Thoracic aorta (tissue), 2 donors: ENCODE data around the gene GPR108. TPM values are rescaled to one million over a fixed set of nuclear protein-coding genes. Genes with fewer than 3 reads are reported as not detected.
A peak's percentile ranks its signal among the peaks of the same experiment; 100 is the strongest.
"Not testable (repeated sequence)": the region's sequence is repeated elsewhere in the genome, so short reads cannot be mapped to it uniquely, and the experiment has no call there.

Experiments
- ATAC-seq: fragments of 150-250 bp; one replicate; pipeline ENCODE4 v1.8.0; 2017; ENCODE audit warnings: low read depth; ENCODE audit not compliant: insufficient number of reproducible peaks, low FRiP score
- DNase-seq: peaks from one replicate; pipeline ENCODE4 v3.0.0-alpha.2; 2020; ENCODE audit warnings: low spot score
- H3K27ac ChIP-seq, 2 donors: fragments of 200-600 bp; sonication (generic); 1 replicate in 1 of 2; 2 replicates in 1 of 2; pipeline ENCODE4 v1.5.1; 2016; ENCODE audit warnings: mild to moderate bottlenecking in 2 of 2, moderate library complexity in 2 of 2
- H3K27me3 ChIP-seq: fragments of 200-600 bp; sonication (generic); replicated peaks from 2 replicates; pipeline ENCODE4 v1.6.0; 2016; ENCODE audit warnings: mild to moderate bottlenecking; ENCODE audit not compliant: insufficient read depth
- H3K36me3 ChIP-seq: fragments of 200-600 bp; sonication (generic); one replicate; pipeline ENCODE4 v1.5.1; 2016
- H3K4me1 ChIP-seq, 2 donors: fragments of 200-600 bp; sonication (generic); 1 replicate in 1 of 2; 2 replicates in 1 of 2; pipeline versions ENCODE4 v1.5.1 to v1.6.0; 2016; ENCODE audit warnings: low read depth in 2 of 2, mild to moderate bottlenecking in 1 of 2; ENCODE audit not compliant: control insufficient read depth in 1 of 2
- H3K4me3 ChIP-seq: fragments of 200-600 bp; sonication (generic); 2 replicates; pipeline ENCODE4 v1.5.1; 2016; ENCODE audit warnings: mild to moderate bottlenecking
- H3K9me3 ChIP-seq: fragments of 200-600 bp; sonication (generic); 2 replicates; pipeline ENCODE4 v1.5.1; 2016
- CTCF ChIP-seq: fragments of 200-600 bp; sonication (generic); IDR thresholded peaks from one replicate; pipeline ENCODE4 v1.5.1; 2019; ENCODE audit warnings: antibody characterized with exemption
- total RNA-seq, 2 donors: library from RNA; depleted of rRNA; stranded (reverse); fragments of >200 nt; gene quantifications; one replicate each; pipeline versions ENCODE4 v1.1.0 to v1.2.3, GENCODE V29; 2016

The GPR108 gene
- total RNA-seq, 2 donors from 2014 or later: 32.2 to 84.2 TPM

DNA sequence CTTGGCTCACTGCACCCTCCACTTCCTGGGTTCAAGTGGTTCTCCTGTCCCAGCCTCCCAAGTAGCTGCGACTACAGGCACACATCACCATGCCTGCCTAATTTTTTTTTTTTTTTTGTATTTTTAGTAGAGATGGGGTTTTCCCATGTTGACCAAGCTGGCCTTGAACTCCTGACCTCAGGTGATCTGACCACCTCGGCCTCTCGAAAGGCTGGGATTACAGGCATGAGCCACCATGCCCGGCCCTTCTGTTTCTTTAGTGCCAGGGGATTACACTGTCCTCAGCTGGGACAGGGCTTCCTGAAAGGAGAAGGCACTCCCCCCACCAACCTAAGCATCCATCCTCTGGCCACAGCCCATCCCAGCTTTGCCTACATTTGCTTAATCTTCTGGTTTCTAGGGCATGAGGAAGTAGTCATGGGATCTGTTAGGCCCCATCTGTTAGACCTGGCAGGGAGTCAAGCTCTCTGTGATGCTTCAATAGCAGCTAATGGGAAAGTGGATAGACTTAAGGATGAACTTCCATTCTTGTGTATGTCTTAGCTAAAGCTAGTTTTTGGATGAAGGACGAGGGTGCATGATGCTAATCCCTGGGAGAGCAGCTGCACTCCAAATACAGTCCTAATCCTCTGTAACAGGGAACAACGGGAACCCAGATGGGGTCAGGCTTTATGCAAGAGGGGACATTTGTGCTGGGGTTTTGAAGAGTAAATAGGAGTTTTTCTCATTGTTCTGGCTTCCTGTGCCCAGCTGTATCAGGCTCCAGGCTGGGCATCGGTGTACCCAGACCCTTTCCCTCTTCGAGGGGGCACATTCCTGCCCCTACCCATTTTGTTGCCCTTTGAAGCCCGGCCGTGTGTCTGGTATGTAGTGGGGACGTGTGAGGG is 37.7 kb upstream of the GPR108 start:
- Histone ChIP-seq H3K27ac (no peak overlapping the region), H3K27me3 (no peaks in the 10 kb centered on the region), H3K9me3 (no peaks in the 10 kb centered on the region), H3K36me3 (no peaks in the 10 kb centered on the region), H3K4me3 (no peak overlapping the region), H3K4me1 (no peaks in the 10 kb centered on the region)
- DNase-seq: no peak
- no peak for ATAC-seq
- no peak for TF ChIP-seq CTCF

GRCh38 chr19:6773323-6773931 is 36.0 kb upstream of the GPR108 start:
- no peaks in the 10 kb centered on the region for H3K9me3 ChIP-seq
- DNase-seq (no peak), ATAC-seq (no peak)
- H3K36me3 ChIP-seq: no peaks in the 10 kb centered on the region
- no peaks in the 10 kb centered on the region for H3K4me1 ChIP-seq
- H3K27me3 ChIP-seq: no peaks in the 10 kb centered on the region
- H3K4me3 ChIP-seq: peak overlapping the region; percentile 64
- no peak overlapping the region for H3K27ac ChIP-seq
- TF ChIP-seq CTCF: no peak

- ATAC-seq: no peak
- no peaks in the 10 kb centered on the region for H3K4me1 ChIP-seq
- no peaks in the 10 kb centered on the region for H3K9me3 ChIP-seq
- H3K4me3 ChIP-seq: peak overlapping the region; percentile 64
- no peak for TF ChIP-seq CTCF
- no peak for DNase-seq
- H3K27ac ChIP-seq: no peak overlapping the region
- no peaks in the 10 kb centered on the region for H3K27me3 ChIP-seq
- no peaks in the 10 kb centered on the region for H3K36me3 ChIP-seq
Measured at GRCh38 chr19:6772866-6773322, 35.5 kb upstream of the GPR108 start.

GRCh38 chr19:6772028-6772865 is 34.9 kb upstream of the GPR108 start, which contains the start of gene VAV1:
VAV1 (plus strand) TSS chr19:6772708; CDS start chr19:6772808, 100 bp downstream.
- peak within 1 kb of the TSS; percentile 64 for H3K4me3 ChIP-seq
- no peak for TF ChIP-seq CTCF

GRCh38 chr19:6771648-6772027 is 34.3 kb upstream of the GPR108 start:
- H3K4me1 ChIP-seq, H3K27ac ChIP-seq, H3K36me3 ChIP-seq, H3K4me3 ChIP-seq, H3K9me3 ChIP-seq, DNase-seq, H3K27me3 ChIP-seq, ATAC-seq: not testable (repeated sequence)

More at GRCh38 chr19:6772028-6772865, 34.9 kb upstream of the GPR108 start, which contains the start of gene VAV1:
- H3K27me3 ChIP-seq: no peaks in the 10 kb centered on the region
- no peak within 1 kb of the TSS for H3K27ac ChIP-seq
- H3K36me3 ChIP-seq: no peaks in the 10 kb centered on the region
- ATAC-seq (no peak), DNase-seq (no peak)
- H3K4me1 ChIP-seq: peaks cover 2 to 5% of the 10 kb centered on the region in 2 donors
- no peaks in the 10 kb centered on the region for H3K9me3 ChIP-seq
